Measurements from ENCODE around the gene NT5C3B.
"Not testable (repeated sequence)": the region's sequence is repeated elsewhere in the genome, so short reads cannot be mapped to it uniquely, and the experiment has no call there.

Gene NT5C3B

GRCh38 chr17:41835800-41836549, at the start of gene NT5C3B:
NT5C3B (minus strand) TSS chr17:41836232; CDS start chr17:41836193, 39 bp downstream.
- no peak for DNase-seq

GRCh38 chr17:41885733-41886132, 49.7 kb upstream of the NT5C3B start:
- no peak for DNase-seq

- DNase-seq, result no peak
Observed at GRCh38 chr17:41882756-41883155, 46.7 kb upstream of the NT5C3B start.

- no peak for DNase-seq
Observed at GRCh38 chr17:41880130-41880529, 44.1 kb upstream of the NT5C3B start.

GRCh38 chr17:41874293-41874670, 38.2 kb upstream of the NT5C3B start:
- DNase-seq, result not testable (repeated sequence)

GRCh38 chr17:41873559-41874292, 37.7 kb upstream of the NT5C3B start:
- no peak for DNase-seq

GRCh38 chr17:41871789-41872188, 35.8 kb upstream of the NT5C3B start:
- DNase-seq, result no peak

GRCh38 chr17:41870627-41871026, 34.6 kb upstream of the NT5C3B start:
- no peak for DNase-seq

GRCh38 chr17:41870097-41870496, 34.1 kb upstream of the NT5C3B start:
- DNase-seq, result no peak

GRCh38 chr17:41869426-41869825, 33.4 kb upstream of the NT5C3B start:
- no peak for DNase-seq

- DNase-seq, result no peak
Observed at GRCh38 chr17:41868568-41868967, 32.5 kb upstream of the NT5C3B start.

- no peak for DNase-seq
Observed at GRCh38 chr17:41865596-41865893, 29.5 kb upstream of the NT5C3B start.

GRCh38 chr17:41864836-41865595, 29.0 kb upstream of the NT5C3B start, which contains the start of gene KLHL11:
KLHL11 (minus strand) TSS chr17:41865423; CDS start chr17:41865370, 53 bp downstream.
- no peak for DNase-seq

- DNase-seq, result no peak
Observed at GRCh38 chr17:41864498-41864835, 28.4 kb upstream of the NT5C3B start.

GRCh38 chr17:41863074-41863848, 27.2 kb upstream of the NT5C3B start:
- DNase-seq, result no peak

- no peak for DNase-seq
Observed at GRCh38 chr17:41860254-41860931, 24.4 kb upstream of the NT5C3B start.

- not testable (repeated sequence) for DNase-seq
Observed at GRCh38 chr17:41851382-41851781, 15.3 kb upstream of the NT5C3B start.

- DNase-seq, result no peak
Observed at GRCh38 chr17:41849251-41849990, 13.4 kb upstream of the NT5C3B start.

- DNase-seq, result no peak
Observed at GRCh38 chr17:41848788-41849187, 12.8 kb upstream of the NT5C3B start.

- no peak for DNase-seq
Observed at GRCh38 chr17:41844971-41845370, 8.9 kb upstream of the NT5C3B start.

- not testable (repeated sequence) for DNase-seq
Observed at GRCh38 chr17:41840781-41841180, 4.7 kb upstream of the NT5C3B start.

- DNase-seq, result not testable (repeated sequence)
Observed at GRCh38 chr17:41839448-41839847, 3.4 kb upstream of the NT5C3B start.

Measured in cortex of kidney (tissue), 1 donor.